Mesodermal cell (in vitro differentiated cells): Measurements from ENCODE around the gene TMEM183A. TPM values are rescaled to one million over a fixed set of nuclear protein-coding genes. Genes with fewer than 3 reads are reported as not detected.

Experiments used
- H3K27ac ChIP-seq: 2 replicates; pipeline ENCODE4 v1.7.0; 2013; ENCODE audit warnings: mild to moderate bottlenecking, low read depth, low read length, moderate library complexity; ENCODE audit not compliant: severe bottlenecking
- H3K36me3 ChIP-seq: 2 replicates; pipeline ENCODE4 v1.7.1; 2013; ENCODE audit warnings: mild to moderate bottlenecking, low read length, moderate library complexity; ENCODE audit not compliant: control insufficient read depth, insufficient read depth
- H3K4me1 ChIP-seq: one replicate; pipeline ENCODE4 v1.7.1; 2013; ENCODE audit warnings: mild to moderate bottlenecking, low read length; ENCODE audit not compliant: insufficient read depth, control insufficient read depth, poor library complexity, severe bottlenecking
- H3K4me3 ChIP-seq: 2 replicates; pipeline ENCODE4 v1.7.0; 2013; ENCODE audit warnings: low read length, control low read depth, mild to moderate bottlenecking; ENCODE audit not compliant: insufficient read depth, poor library complexity, severe bottlenecking; ENCODE audit errors: extremely low read depth
- H3K9me3 ChIP-seq: 2 replicates; pipeline ENCODE4 v1.7.1; 2013; ENCODE audit warnings: mild to moderate bottlenecking, low read length, moderate library complexity; ENCODE audit not compliant: control insufficient read depth
- WGBS, 2 experiments: methylation state at CpG; one replicate each; pipeline ENCODE4 v1.1.5; 2013; ENCODE audit warnings: missing lambda C conversion rate in 2 of 2; ENCODE audit not compliant: insufficient coverage in 2 of 2; 5-methylcytosine and 5-hydroxymethylcytosine counted together
- polyA plus RNA-seq, 2 experiments: library from polyadenylated mRNA; stranded (reverse); fragments of 50-300 nt; gene quantifications; one replicate each; pipeline ENCODE4 v1.2.3, GENCODE V29; 2013

Gene TMEM183A
- polyA plus RNA-seq (2013, experiment 1 of 2), result 78.8 TPM
- polyA plus RNA-seq (2013, experiment 2 of 2), result 70.1 TPM

GRCh38 chr1:203006948-203007871, at the start of gene TMEM183A:
TSS of gene TMEM183A (plus strand) at chr1:203007374. CDS start at chr1:203007466, 92 bp downstream.
- H3K9me3 ChIP-seq, result no peaks in the 10 kb centered on the region
- WGBS, 2 experiments, result 0% methylated on average over 51 to 52 of the region's 78 CpGs
- H3K4me1 ChIP-seq, result peaks cover 15% of the 10 kb centered on the region
- H3K27ac ChIP-seq, result peak within 1 kb of the TSS; percentile 92
- peak within 1 kb of the TSS; percentile 74 for H3K4me3 ChIP-seq
- peaks cover 37% of the 10 kb centered on the region for H3K36me3 ChIP-seq

- 0 to 1% methylated on average over 46 to 65 of the region's 86 CpGs for WGBS, 2 experiments
- peaks cover 14% of the 10 kb centered on the region for H3K4me1 ChIP-seq
- peaks cover 26% of the 10 kb centered on the region for H3K36me3 ChIP-seq
- no peaks in the 10 kb centered on the region for H3K9me3 ChIP-seq
- H3K27ac ChIP-seq, result peak within 1 kb of the TSS; percentile 77
- H3K4me3 ChIP-seq, result peak within 1 kb of the TSS; percentile 98
Measured at GRCh38 chr1:202957733-202958543, 49.2 kb upstream of the TMEM183A start, which contains the start of gene ADIPOR1. TSS of gene ADIPOR1 (minus strand) at chr1:202958312. CDS start at chr1:202951070, 7,242 bp downstream.

- WGBS, 2 experiments, result 3 to 6% methylated on average over 4 to 10 of the region's 10 CpGs
- Histone ChIP-seq H3K4me3 (peak overlapping the region; percentile 98), H3K27ac (no peak overlapping the region), H3K4me1 (peaks cover 14% of the 10 kb centered on the region), H3K36me3 (peaks cover 28% of the 10 kb centered on the region), H3K9me3 (no peaks in the 10 kb centered on the region)
Measured at GRCh38 chr1:202958544-202959275, 48.5 kb upstream of the TMEM183A start.

GRCh38 chr1:202959276-202959620, 47.9 kb upstream of the TMEM183A start:
- H3K9me3 ChIP-seq, result no peaks in the 10 kb centered on the region
- no peak overlapping the region for H3K4me3 ChIP-seq
- H3K36me3 ChIP-seq, result peaks cover 32% of the 10 kb centered on the region
- WGBS, 2 experiments, result no CpG with 5 or more reads among the region's 1 CpG
- peaks cover 14% of the 10 kb centered on the region for H3K4me1 ChIP-seq
- no peak overlapping the region for H3K27ac ChIP-seq

- WGBS, 2 experiments, result 86 to 100% methylated on average over 4 of the region's 5 CpGs
- H3K36me3 ChIP-seq, result peaks cover 36% of the 10 kb centered on the region
- H3K4me1 ChIP-seq, result peaks cover 29% of the 10 kb centered on the region
- no peak overlapping the region for H3K4me3 ChIP-seq
- H3K27ac ChIP-seq, result no peak overlapping the region
- no peaks in the 10 kb centered on the region for H3K9me3 ChIP-seq
Measured at GRCh38 chr1:202961220-202961880, 45.8 kb upstream of the TMEM183A start.

- WGBS, 2 experiments, result 93 to 96% methylated on average over 3 to 4 of the region's 6 CpGs
- peaks cover 26% of the 10 kb centered on the region for H3K4me1 ChIP-seq
- H3K4me3 ChIP-seq, result no peak overlapping the region
- peaks cover 36% of the 10 kb centered on the region for H3K36me3 ChIP-seq
- no peaks in the 10 kb centered on the region for H3K9me3 ChIP-seq
- H3K27ac ChIP-seq, result peak overlapping the region; percentile 25
Measured at GRCh38 chr1:202964791-202965410, 42.3 kb upstream of the TMEM183A start.

- H3K36me3 ChIP-seq, result peaks cover 36% of the 10 kb centered on the region
- H3K9me3 ChIP-seq, result no peaks in the 10 kb centered on the region
- WGBS, 2 experiments, result 86 to 90% methylated on average over 3 of the region's 3 CpGs
- H3K27ac ChIP-seq, result no peak overlapping the region
- H3K4me3 ChIP-seq, result no peak overlapping the region
- H3K4me1 ChIP-seq, result peaks cover 26% of the 10 kb centered on the region
Measured at GRCh38 chr1:202965422-202965821, 41.8 kb upstream of the TMEM183A start.

- no peaks in the 10 kb centered on the region for H3K9me3 ChIP-seq
- H3K27ac ChIP-seq, result no peak overlapping the region
- peak overlapping the region; percentile 90 for H3K4me3 ChIP-seq
- 57 to 60% methylated on average over 14 of the region's 18 CpGs for WGBS, 2 experiments
- peaks cover 26% of the 10 kb centered on the region for H3K4me1 ChIP-seq
- H3K36me3 ChIP-seq, result peaks cover 34% of the 10 kb centered on the region
Measured at GRCh38 chr1:202966006-202966898, 40.9 kb upstream of the TMEM183A start.

GRCh38 chr1:202967684-202968281, 39.4 kb upstream of the TMEM183A start:
- 21 to 36% methylated on average over 14 to 16 of the region's 21 CpGs for WGBS, 2 experiments

More at GRCh38 chr1:202967684-202968281, 39.4 kb upstream of the TMEM183A start:
- Histone ChIP-seq H3K9me3 (no peaks in the 10 kb centered on the region), H3K4me3 (peak overlapping the region; percentile 90), H3K27ac (peak overlapping the region; percentile 3), H3K36me3 (peaks cover 19% of the 10 kb centered on the region), H3K4me1 (peaks cover 26% of the 10 kb centered on the region)
